Gastrocnemius medialis (tissue), 4 donors: ENCODE measurements around the gene DCAF17.

Experiments
- POLR2A ChIP-seq, 2 donors: fragments of 450-650 bp; IDR thresholded peaks; one replicate each; pipeline ENCODE4 v1.6.1; 2017; ENCODE audit warnings: antibody characterized with exemption in 2 of 2, mild to moderate bottlenecking in 2 of 2, moderate library complexity in 2 of 2
- TF ChIP-seq, protein P1 (sequence below), 5 experiments: fragments of 450-650 bp in 3 of 5; fragments of 200-600 bp in 2 of 5; sonication (generic) in 2 of 5; IDR thresholded peaks in 4 of 5; conservative IDR thresholded peaks in 1 of 5; 1 replicate in 4 of 5; 2 replicates in 1 of 5; pipeline ENCODE4 v1.5.1; 2016 to 2019; ENCODE audit warnings: antibody characterized with exemption in 5 of 5, mild to moderate bottlenecking in 3 of 5, moderate library complexity in 3 of 5

DNA sequence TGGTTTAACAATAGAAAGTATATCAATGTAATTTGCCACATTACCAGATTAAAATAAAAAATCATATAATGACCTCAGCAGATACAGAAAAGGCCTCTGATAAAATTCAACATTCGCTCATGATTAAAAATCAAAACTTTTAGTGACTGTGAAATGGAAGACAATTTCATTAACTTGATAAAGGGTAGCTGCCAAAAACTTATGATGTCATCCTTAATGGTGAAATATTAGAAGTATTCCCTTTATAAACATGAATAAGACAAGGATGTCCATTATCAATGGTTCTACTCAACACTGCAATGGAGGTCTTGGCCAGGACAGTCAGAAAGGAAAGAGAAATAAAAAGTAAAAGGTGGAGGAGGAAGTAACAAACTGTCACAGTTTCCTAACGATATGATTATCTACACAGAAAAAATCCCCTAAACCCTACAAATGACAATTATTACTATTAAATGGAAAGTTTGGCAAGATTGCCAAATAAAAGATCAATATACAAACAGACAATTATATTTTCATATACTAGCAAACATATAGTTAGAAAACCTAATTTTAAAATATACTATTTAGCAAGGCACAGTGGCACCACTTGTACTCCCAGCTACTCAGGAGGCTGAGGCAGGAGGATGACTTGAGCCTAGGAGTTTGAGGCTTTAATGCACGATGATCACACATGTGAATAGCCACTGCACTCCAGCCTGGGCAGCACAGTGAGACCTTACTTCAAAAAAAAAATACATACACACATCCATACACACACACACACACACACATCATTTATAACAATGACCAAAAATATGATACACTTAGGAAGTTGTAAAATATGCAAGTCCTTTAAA, 13.1 kb upstream of the DCAF17 start:
- no peak for TF ChIP-seq POLR2A (IDR thresholded peaks at IDR 0.05)
- TF ChIP-seq, protein P1, sequence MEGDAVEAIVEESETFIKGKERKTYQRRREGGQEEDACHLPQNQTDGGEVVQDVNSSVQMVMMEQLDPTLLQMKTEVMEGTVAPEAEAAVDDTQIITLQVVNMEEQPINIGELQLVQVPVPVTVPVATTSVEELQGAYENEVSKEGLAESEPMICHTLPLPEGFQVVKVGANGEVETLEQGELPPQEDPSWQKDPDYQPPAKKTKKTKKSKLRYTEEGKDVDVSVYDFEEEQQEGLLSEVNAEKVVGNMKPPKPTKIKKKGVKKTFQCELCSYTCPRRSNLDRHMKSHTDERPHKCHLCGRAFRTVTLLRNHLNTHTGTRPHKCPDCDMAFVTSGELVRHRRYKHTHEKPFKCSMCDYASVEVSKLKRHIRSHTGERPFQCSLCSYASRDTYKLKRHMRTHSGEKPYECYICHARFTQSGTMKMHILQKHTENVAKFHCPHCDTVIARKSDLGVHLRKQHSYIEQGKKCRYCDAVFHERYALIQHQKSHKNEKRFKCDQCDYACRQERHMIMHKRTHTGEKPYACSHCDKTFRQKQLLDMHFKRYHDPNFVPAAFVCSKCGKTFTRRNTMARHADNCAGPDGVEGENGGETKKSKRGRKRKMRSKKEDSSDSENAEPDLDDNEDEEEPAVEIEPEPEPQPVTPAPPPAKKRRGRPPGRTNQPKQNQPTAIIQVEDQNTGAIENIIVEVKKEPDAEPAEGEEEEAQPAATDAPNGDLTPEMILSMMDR (IDR thresholded peaks at IDR 0.05 in 4 of 5, conservative IDR thresholded peaks at IDR 0.05 in 1 of 5) = no peak
